RWPE1 (cell line): ENCODE results near the gene MIAT.

Experiments used
- CTCF ChIA-PET: fragments of 350-600 bp; sonication (Branson Sonifier 250); formaldehyde crosslinking; extraction: SDS; loops from one replicate; lab custom pipeline; 2021; lab: Yijun Ruan, JAX
- POLR2A ChIA-PET: fragments of 400-600 bp; formaldehyde crosslinking; extraction: SDS; loops from one replicate; lab custom pipeline; 2020; ENCODE audit warnings: antibody characterized with exemption; ENCODE audit not compliant: low non-redundant PET; lab: Yijun Ruan, JAX
- DNase-seq: peaks from one replicate; pipeline ENCODE4 v3.0.0; 2012; ENCODE audit warnings: low spot score
- H3K27ac ChIP-seq: fragments of 450-650 bp; 2 replicates; pipeline ENCODE4 v1.5.1; 2017
- CTCF ChIP-seq: fragments of 450-650 bp; conservative IDR thresholded peaks from 2 replicates; pipeline ENCODE4 v1.5.1; 2017; ENCODE audit warnings: low read depth, mild to moderate bottlenecking

Gene MIAT

DNA sequence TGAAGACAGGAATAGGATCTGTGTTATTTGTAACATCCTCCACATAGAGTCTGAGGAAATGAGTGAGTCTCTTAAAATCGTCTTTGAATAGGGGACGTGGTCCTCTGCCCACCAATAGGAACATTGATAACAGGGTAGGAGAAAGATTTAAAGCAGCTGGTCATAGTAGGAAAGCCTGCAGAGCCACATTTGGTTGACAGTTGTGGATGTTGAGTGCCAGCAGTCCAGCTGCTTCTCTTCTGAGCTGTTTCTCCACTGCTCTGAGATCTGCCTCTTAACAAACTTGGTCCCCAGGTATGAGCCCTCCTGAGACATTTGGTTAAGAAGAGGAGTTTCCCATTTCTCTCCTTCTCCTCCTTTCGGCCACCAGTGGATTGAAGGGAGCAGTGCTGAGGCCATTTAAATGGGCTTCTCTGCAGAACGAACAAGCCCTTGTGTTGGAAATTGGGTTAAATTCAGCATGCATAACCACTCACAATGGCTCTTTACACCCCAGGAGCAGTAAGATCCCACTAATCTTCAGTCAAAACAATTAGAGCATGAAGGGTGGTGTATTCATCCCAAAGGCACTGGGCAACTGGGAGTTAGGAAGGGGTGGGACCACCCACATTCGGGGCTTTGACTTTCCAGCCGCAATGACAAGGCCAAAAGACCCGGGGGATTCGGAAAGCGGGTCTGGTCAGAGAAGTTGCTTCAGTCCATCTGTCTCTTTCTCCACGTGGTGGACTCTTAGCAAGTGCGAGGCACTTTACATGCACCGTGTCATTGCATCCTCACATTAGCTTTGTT is 32.3 kb downstream of the MIAT start:
- POLR2A ChIA-PET = no interaction called here
- CTCF ChIA-PET = no interaction called here
- no peak for DNase-seq
- no peak for TF ChIP-seq CTCF
- H3K27ac ChIP-seq = no peak overlapping the region

GRCh38 chr22:26690654-26691376 is 33.4 kb downstream of the MIAT start:
- DNase-seq = no peak
- no peak for TF ChIP-seq CTCF
- CTCF ChIA-PET = interaction anchor here (0.7 kb wide), 1 partner anchor 1536 kb away, joined by 3 read pairs; no protein-coding TSS in a partner anchor
- POLR2A ChIA-PET = no interaction called here
- H3K27ac ChIP-seq = no peak overlapping the region

- no peak for DNase-seq
- TF ChIP-seq CTCF = no peak
- ChIA-PET POLR2A (no interaction called here), CTCF (interaction anchor here (0.7 kb wide), 1 partner anchor 1536 kb away, joined by 3 read pairs; no protein-coding TSS in a partner anchor)
- H3K27ac ChIP-seq = no peak overlapping the region
Observed at GRCh38 chr22:26691377-26691716, 34.0 kb downstream of the MIAT start.

- TF ChIP-seq CTCF = no peak
- no peak for DNase-seq
- CTCF ChIA-PET = no interaction called here
- H3K27ac ChIP-seq = no peak overlapping the region
- POLR2A ChIA-PET = no interaction called here
Observed at GRCh38 chr22:26692215-26692614, 34.8 kb downstream of the MIAT start.

DNA sequence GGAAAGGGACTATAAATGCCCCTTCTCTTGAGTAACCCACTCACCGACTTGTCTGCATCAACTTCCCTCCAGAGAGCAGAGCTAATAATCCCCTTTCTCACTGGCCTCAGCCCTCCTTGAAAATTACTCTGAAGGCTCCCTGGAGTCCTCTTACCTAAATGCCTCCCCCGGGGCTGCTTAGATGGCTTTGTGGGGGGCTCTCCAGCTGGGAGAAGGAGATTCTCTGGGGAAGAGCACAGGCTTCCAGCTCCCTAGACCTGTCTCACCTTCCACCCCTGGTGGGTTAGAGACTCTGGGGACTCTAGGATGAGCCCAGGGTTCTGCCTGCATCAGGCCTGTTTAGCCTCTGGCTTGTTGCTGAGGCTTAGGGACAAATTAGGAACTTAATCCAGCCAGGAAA is 39.8 kb downstream of the MIAT start:
- DNase-seq = no peak
- TF ChIP-seq CTCF = no peak
- POLR2A ChIA-PET = no interaction called here
- no peak overlapping the region for H3K27ac ChIP-seq
- CTCF ChIA-PET = no interaction called here

DNA sequence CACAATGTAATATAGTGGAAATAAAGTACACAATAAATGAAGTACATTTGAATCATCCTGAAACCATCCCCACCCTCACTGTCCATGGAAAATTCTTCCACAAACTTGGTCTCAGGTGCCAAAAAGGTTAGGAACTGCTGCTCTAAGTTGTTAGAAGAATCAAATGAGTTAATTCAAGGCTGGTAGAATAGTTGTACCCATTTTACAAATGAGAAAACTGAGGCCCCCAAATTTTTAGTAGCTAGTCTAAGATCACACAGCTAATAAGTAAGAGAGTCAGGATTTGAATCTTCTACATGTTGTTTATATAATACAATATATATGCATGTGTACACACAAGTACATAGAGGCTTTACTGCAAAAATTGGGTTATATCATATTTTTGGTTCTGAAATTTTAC is 43.1 kb downstream of the MIAT start:
- no peak for TF ChIP-seq CTCF
- ChIA-PET POLR2A (no interaction called here), CTCF (no interaction called here)
- DNase-seq = no peak
- no peak overlapping the region for H3K27ac ChIP-seq
